Activated B cell treated with CpG ODN at 0.5 μM for 24 hours (primary cell): Measurements from ENCODE around the gene MYO15B. TPM values are rescaled to one million over a fixed set of nuclear protein-coding genes. Genes with fewer than 3 reads are reported as not detected.

Source experiments
- ATAC-seq: fragments of 200-7000 bp; cut with Tn5 transposase; one replicate; pipeline ENCODE4 v1.10.0; 2021; ENCODE audit warnings: low read depth, mild to moderate bottlenecking, moderate library complexity
- CTCF ChIA-PET: fragments of 350-600 bp; sonication (Branson Sonifier 250); formaldehyde crosslinking; loops from one replicate; lab custom pipeline; 2021; ENCODE audit warnings: antibody characterized with exemption; lab: Charles Lee
- POLR2A ChIA-PET: fragments of 350-600 bp; sonication (Branson Sonifier 250); formaldehyde crosslinking; loops from one replicate; lab custom pipeline; 2021; ENCODE audit warnings: antibody characterized with exemption; lab: Charles Lee
- DNase-seq: peaks from one replicate; pipeline ENCODE4 v3.0.0; 2022
- H3K27ac Mint-ChIP-seq: one replicate; pipeline ENCODE4 v1.8.0; 2020; ENCODE audit warnings: mixed read lengths
- H3K27me3 Mint-ChIP-seq: one replicate; pipeline ENCODE4 v1.8.0; 2021; ENCODE audit warnings: mixed read lengths
- H3K36me3 Mint-ChIP-seq: one replicate; pipeline ENCODE4 v1.8.0; 2021; ENCODE audit warnings: low read depth, mixed read lengths
- H3K4me1 Mint-ChIP-seq: one replicate; pipeline ENCODE4 v1.8.0; 2021; ENCODE audit warnings: mixed read lengths
- H3K4me3 Mint-ChIP-seq: one replicate; pipeline ENCODE4 v1.8.0; 2020; ENCODE audit warnings: mild to moderate bottlenecking, mixed read lengths
- H3K9me3 Mint-ChIP-seq: one replicate; pipeline ENCODE4 v1.8.0; 2020; ENCODE audit warnings: mixed read lengths
- intact Hi-C: fragments of 100-400 bp; cut with micrococcal nuclease; formaldehyde crosslinking; loops from one replicate; pipeline ENCODE4 v1.15.1; 2024
- total RNA-seq: library from RNA; stranded (reverse); gene quantifications from 2 replicates; pipeline ENCODE4 v1.2.3, GENCODE V29; 2022
- TF ChIP-seq, protein P1 (sequence below): fragments of 200-600 bp; IDR thresholded peaks from one replicate; pipeline ENCODE4 v1.8.0; 2022; ENCODE audit warnings: antibody characterized with exemption, mild to moderate bottlenecking

MYO15B gene
- total RNA-seq, 1 donor from 2014 or later = 264 TPM

DNA sequence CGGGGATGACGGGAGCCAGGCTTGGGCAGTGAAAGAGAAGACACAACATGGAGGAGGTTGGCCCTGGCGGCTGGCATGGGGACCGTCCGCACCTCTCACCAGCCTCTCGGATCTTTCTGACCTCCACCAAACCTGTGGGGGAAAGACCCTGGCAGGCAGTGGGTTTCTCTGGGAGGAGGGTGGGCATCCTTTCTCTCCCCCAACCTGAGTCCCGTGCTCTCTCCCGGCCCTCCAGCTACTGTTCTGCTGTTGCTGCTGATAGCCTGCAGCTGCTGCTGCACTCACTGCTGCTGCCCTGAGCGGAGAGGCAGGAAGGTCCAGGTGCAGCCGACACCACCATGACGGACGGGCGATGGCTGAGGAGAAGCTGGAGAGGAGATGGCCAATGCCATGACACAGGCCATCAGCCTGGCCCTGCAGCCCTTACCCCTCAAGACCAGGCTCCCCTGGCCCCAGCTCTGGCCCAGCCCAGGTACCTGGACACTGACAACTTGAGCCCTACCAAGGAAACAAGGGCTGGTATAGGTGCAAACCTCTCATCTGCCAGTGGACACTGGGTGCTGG is 53.0 kb downstream of the MYO15B start:
- DNase-seq (no peak), ATAC-seq (no peak)
- no peaks in the 10 kb centered on the region for H3K27me3 Mint-ChIP-seq
- H3K4me3 Mint-ChIP-seq = no peak overlapping the region
- H3K27ac Mint-ChIP-seq = no peak overlapping the region
- peaks cover 3% of the 10 kb centered on the region for H3K4me1 Mint-ChIP-seq
- CTCF ChIA-PET = interaction anchor here (0.7 to 2.3 kb wide), 4 partner anchors 7 to 504 kb away, joined by 4 to 13 read pairs (median 4); partner anchors contain the start of gene SMIM5
- peaks cover 5% of the 10 kb centered on the region for H3K36me3 Mint-ChIP-seq
- POLR2A ChIA-PET = no interaction called here
- intact Hi-C loops = no loop called here
- TF ChIP-seq, protein P1, sequence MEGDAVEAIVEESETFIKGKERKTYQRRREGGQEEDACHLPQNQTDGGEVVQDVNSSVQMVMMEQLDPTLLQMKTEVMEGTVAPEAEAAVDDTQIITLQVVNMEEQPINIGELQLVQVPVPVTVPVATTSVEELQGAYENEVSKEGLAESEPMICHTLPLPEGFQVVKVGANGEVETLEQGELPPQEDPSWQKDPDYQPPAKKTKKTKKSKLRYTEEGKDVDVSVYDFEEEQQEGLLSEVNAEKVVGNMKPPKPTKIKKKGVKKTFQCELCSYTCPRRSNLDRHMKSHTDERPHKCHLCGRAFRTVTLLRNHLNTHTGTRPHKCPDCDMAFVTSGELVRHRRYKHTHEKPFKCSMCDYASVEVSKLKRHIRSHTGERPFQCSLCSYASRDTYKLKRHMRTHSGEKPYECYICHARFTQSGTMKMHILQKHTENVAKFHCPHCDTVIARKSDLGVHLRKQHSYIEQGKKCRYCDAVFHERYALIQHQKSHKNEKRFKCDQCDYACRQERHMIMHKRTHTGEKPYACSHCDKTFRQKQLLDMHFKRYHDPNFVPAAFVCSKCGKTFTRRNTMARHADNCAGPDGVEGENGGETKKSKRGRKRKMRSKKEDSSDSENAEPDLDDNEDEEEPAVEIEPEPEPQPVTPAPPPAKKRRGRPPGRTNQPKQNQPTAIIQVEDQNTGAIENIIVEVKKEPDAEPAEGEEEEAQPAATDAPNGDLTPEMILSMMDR = no peak
- no peaks in the 10 kb centered on the region for H3K9me3 Mint-ChIP-seq

GRCh38 chr17:75641343-75641742 is 53.7 kb downstream of the MYO15B start:
- Mint-ChIP-seq H3K27me3 (no peaks in the 10 kb centered on the region), H3K4me3 (no peak overlapping the region), H3K36me3 (peaks cover 7% of the 10 kb centered on the region), H3K9me3 (no peaks in the 10 kb centered on the region), H3K4me1 (peaks cover 10% of the 10 kb centered on the region), H3K27ac (no peak overlapping the region)
- POLR2A ChIA-PET = interaction anchor here (0.5 to 0.6 kb wide), 2 partner anchors 92 to 188 kb away, joined by 4 to 6 read pairs; no protein-coding TSS in a partner anchor
- TF ChIP-seq, protein P1 = no peak
- no peak for DNase-seq
- CTCF ChIA-PET = interaction anchor here (1.1 to 2.3 kb wide), 3 partner anchors 8 to 108 kb away, joined by 4 to 13 read pairs (median 5); partner anchors contain the start of gene SMIM5
- ATAC-seq = no peak
- intact Hi-C loops = no loop called here

GRCh38 chr17:75642182-75642783 is 54.7 kb downstream of the MYO15B start:
- H3K4me1 Mint-ChIP-seq = peaks cover 15% of the 10 kb centered on the region
- POLR2A ChIA-PET = interaction anchor here (0.5 kb wide), 2 partner anchors 20 to 54 kb away, joined by 4 read pairs; no protein-coding TSS in a partner anchor
- no peaks in the 10 kb centered on the region for H3K9me3 Mint-ChIP-seq
- no peaks in the 10 kb centered on the region for H3K27me3 Mint-ChIP-seq
- H3K36me3 Mint-ChIP-seq = peaks cover 7% of the 10 kb centered on the region
- TF ChIP-seq, protein P1 = no peak
- H3K4me3 Mint-ChIP-seq = no peak overlapping the region
- ATAC-seq = no peak
- CTCF ChIA-PET = interaction anchor here (1.1 to 2.3 kb wide), 3 partner anchors 9 to 111 kb away, joined by 3 to 13 read pairs (median 4); partner anchors contain the start of gene SMIM5
- no peak for DNase-seq
- H3K27ac Mint-ChIP-seq = no peak overlapping the region
- intact Hi-C loops = no loop called here

- TF ChIP-seq, protein P1 = no peak
- H3K4me1 Mint-ChIP-seq = peaks cover 15% of the 10 kb centered on the region
- ChIA-PET POLR2A (interaction anchor here (0.5 kb wide), 1 partner anchor 19 kb away, joined by 4 read pairs; no protein-coding TSS in a partner anchor), CTCF (interaction anchor here (1.3 to 2.3 kb wide), 2 partner anchors 10 to 111 kb away, joined by 3 to 13 read pairs; partner anchors contain the start of gene SMIM5)
- DNase-seq = no peak
- H3K27ac Mint-ChIP-seq = no peak overlapping the region
- no peaks in the 10 kb centered on the region for H3K27me3 Mint-ChIP-seq
- no peak overlapping the region for H3K4me3 Mint-ChIP-seq
- no peaks in the 10 kb centered on the region for H3K9me3 Mint-ChIP-seq
- H3K36me3 Mint-ChIP-seq = peaks cover 14% of the 10 kb centered on the region
- ATAC-seq = no peak
- intact Hi-C loops = no loop called here
Measured at GRCh38 chr17:75642784-75643642, 55.4 kb downstream of the MYO15B start.
